ENCODE data around the gene IRX6. TPM values are rescaled to one million over a fixed set of nuclear protein-coding genes. Genes with fewer than 3 reads are reported as not detected.

The IRX6 gene
- total RNA-seq, 2 donors from 2014 or later = 0.66 TPM; not detected in 1

DNA sequence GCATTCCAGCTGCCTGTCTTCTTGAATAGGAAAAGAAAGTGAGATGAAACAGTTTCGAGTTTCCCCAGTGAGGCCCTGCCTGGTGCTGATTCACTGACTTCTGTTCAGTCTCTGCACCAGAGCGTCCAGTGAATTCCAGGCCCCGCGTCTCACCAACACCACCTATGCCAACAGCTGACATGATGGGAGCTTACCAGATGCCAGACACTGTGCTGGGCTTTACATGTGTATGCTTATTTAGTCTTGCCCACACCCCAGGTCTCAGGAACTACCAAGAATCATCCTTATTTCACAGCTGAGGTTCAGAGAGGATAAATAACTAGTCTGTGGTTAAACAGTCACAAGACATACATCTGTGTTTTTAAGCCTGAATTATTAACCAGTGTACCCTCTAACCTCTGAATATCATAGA is 29.1 kb upstream of the IRX6 start:
- no peak for TF ChIP-seq POLR2A (IDR thresholded peaks at IDR 0.05)
- TF ChIP-seq, protein P1, sequence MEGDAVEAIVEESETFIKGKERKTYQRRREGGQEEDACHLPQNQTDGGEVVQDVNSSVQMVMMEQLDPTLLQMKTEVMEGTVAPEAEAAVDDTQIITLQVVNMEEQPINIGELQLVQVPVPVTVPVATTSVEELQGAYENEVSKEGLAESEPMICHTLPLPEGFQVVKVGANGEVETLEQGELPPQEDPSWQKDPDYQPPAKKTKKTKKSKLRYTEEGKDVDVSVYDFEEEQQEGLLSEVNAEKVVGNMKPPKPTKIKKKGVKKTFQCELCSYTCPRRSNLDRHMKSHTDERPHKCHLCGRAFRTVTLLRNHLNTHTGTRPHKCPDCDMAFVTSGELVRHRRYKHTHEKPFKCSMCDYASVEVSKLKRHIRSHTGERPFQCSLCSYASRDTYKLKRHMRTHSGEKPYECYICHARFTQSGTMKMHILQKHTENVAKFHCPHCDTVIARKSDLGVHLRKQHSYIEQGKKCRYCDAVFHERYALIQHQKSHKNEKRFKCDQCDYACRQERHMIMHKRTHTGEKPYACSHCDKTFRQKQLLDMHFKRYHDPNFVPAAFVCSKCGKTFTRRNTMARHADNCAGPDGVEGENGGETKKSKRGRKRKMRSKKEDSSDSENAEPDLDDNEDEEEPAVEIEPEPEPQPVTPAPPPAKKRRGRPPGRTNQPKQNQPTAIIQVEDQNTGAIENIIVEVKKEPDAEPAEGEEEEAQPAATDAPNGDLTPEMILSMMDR (IDR thresholded peaks at IDR 0.05) = no peak
- Histone ChIP-seq H3K27ac (no peak overlapping the region), H3K9me3 (no peaks in the 10 kb centered on the region), H3K4me1 (no peaks in the 10 kb centered on the region), H3K36me3 (replicated peaks in 1 of 2; ENCODE audit: insufficient read depth in 1 of 2, low read depth in 2 of 2) (no peaks in the 10 kb centered on the region), H3K27me3 (no peaks in the 10 kb centered on the region), H3K4me3 (no peak overlapping the region)
- 42 to 57% methylated on average over 4 of the region's 4 CpGs for WGBS, 2 donors
- intact Hi-C loops (cut with DNase I) = no loop called here
- DNase-seq = no peak
- ATAC-seq = no peak

DNA sequence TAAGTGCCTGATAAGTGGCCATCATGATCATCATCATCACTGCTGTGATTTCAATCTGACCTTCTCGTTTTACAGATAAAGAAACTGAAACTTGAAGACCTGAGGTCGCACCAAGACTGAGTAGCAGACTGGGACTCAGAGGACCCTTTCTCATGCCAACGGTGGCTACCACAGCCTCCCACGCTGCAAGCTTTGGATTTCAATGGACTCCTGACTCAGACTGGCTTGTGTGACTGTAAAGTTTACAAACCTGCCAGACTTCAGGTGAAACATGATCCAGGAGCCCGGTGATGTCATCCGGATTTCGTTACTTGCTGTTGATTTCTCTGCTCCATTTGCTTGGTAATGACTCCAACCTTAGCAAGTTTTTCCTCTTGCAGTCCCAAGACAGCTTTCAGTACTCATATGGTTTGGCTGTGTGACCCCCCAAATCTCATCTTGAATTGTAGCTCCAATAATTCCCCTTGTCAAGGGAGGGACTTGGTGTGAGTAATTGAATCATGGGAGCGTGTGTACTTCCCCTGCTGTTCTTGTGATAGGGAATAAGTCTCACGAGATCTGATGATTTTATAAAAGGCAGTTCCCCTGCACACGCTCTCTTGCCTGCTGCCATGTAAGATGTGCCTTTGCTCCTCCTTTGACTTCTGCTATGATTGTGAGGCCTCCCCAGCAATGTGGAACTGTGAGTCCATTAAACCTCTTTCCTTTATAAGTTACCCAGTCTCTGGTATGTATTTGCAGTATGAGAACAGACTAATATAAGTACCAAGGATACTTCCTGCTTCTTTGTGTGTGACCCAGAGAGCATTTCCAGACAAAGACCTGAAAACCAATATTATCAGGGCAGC is 26.7 kb upstream of the IRX6 start:
- DNase-seq (no peak), ATAC-seq (no peak)
- no peaks in the 10 kb centered on the region for H3K4me1 ChIP-seq
- no peak overlapping the region for H3K27ac ChIP-seq
- TF ChIP-seq, protein P1 (IDR thresholded peaks at IDR 0.05) = no peak
- no peak for TF ChIP-seq POLR2A (IDR thresholded peaks at IDR 0.05)
- no peaks in the 10 kb centered on the region for H3K9me3 ChIP-seq
- no peaks in the 10 kb centered on the region for H3K27me3 ChIP-seq
- H3K36me3 ChIP-seq (replicated peaks in 1 of 2; ENCODE audit: insufficient read depth in 1 of 2, low read depth in 2 of 2) = no peaks in the 10 kb centered on the region
- 69 to 72% methylated on average over 10 of the region's 10 CpGs for WGBS, 2 donors
- no peak overlapping the region for H3K4me3 ChIP-seq
- intact Hi-C loops (cut with DNase I) = no loop called here

DNA sequence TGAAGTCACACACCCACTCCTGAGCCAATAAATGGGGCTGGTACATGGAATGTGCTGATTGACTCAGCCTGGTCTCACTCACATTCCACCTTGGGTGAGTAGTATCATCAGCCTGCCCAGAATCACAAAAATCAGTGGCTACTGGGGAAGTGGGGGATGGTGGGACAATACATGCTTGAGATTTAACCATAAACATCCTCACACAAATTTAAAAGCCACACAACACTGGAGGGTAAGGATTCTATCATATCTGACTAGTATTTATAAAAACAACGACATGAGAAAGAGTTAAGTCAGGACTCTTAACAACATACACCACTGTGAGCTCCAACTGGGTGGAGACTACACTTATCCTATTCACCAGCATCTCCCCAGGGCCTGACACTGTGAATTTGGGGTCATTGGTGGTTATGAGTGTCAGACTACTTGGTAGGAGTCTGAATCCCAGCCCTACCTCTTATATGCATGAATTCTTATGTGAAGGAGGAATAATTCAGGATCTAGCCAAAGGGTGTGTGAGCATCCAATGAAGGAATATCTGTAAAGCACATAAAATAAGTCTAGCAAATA is 26.0 kb upstream of the IRX6 start:
- Histone ChIP-seq H3K4me1 (no peaks in the 10 kb centered on the region), H3K36me3 (replicated peaks in 1 of 2; ENCODE audit: insufficient read depth in 1 of 2, low read depth in 2 of 2) (no peaks in the 10 kb centered on the region), H3K9me3 (no peaks in the 10 kb centered on the region), H3K27me3 (no peaks in the 10 kb centered on the region), H3K4me3 (no peak overlapping the region), H3K27ac (no peak overlapping the region)
- intact Hi-C loops (cut with DNase I) = no loop called here
- DNase-seq = no peak
- no peak for ATAC-seq
- 0% methylated on average over 1 of the region's 1 CpG for WGBS, 2 donors
- TF ChIP-seq, protein P1 (IDR thresholded peaks at IDR 0.05) = no peak
- no peak for TF ChIP-seq POLR2A (IDR thresholded peaks at IDR 0.05)

DNA sequence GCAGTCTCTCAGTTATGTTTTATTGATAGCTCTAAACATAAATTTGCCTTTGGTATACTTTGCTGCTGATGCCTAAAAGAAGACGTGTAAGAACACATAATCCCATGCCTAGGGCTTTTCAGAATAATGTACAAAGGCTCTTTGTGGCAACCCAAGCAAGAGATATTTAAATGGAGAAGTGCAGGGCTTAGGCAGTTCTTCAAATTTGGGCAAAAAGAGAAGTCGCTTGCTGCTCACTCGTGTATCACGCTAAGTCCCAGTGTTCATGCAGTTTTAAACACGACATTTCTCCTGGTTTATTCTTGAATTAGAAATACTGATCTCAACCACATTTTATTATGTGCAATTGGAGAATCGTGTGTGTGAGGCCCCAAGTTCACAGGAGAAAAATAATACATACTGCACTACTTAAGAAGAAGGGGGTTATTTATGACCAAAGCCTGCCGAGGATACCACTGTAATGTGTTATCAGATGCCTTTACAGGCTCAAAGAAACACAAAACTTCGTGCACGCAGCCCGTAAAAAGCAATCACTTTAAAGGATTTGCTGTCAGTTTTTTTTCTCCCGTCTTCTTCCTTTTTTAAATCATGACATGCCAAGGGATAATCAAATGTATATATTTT is 22.5 kb upstream of the IRX6 start:
- 48 to 55% methylated on average over 11 of the region's 11 CpGs for whole genome bisulfite sequencing, 2 donors
- Histone ChIP-seq H3K9me3 (no peaks in the 10 kb centered on the region), H3K4me1 (no peaks in the 10 kb centered on the region), H3K27me3 (no peaks in the 10 kb centered on the region), H3K36me3 (replicated peaks in 1 of 2; ENCODE audit: insufficient read depth in 1 of 2, low read depth in 2 of 2) (no peaks in the 10 kb centered on the region), H3K27ac (no peak overlapping the region), H3K4me3 (no peak overlapping the region)
- no peak for ATAC-seq
- intact Hi-C loops (cut with DNase I) = no loop called here
- TF ChIP-seq, protein P1 (IDR thresholded peaks at IDR 0.05) = no peak
- no peak for TF ChIP-seq POLR2A (IDR thresholded peaks at IDR 0.05)
- DNase-seq = no peak
